ENCODE results near the gene SYK.

Gene SYK

DNA sequence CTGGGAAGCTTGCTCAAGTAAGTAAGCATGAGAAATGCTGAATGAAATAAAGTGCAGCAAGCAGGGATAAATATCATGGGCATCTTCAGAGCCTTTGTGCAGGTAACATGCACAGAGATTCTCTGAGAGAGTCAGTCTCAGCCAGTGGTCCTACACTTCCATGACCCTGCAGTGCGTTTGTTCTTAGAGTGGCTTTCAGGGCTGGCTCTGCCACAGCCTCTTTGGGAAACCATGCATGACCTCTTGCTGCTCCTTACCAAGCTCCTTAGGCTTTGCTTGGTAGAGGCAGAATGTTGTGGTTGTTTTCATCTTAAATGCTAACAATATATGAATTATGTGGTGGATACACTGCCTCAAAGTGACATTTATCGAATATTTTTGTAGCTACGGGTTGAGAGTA lies 5.4 kb downstream of the SYK start:
- TF ChIP-seq, protein P1, sequence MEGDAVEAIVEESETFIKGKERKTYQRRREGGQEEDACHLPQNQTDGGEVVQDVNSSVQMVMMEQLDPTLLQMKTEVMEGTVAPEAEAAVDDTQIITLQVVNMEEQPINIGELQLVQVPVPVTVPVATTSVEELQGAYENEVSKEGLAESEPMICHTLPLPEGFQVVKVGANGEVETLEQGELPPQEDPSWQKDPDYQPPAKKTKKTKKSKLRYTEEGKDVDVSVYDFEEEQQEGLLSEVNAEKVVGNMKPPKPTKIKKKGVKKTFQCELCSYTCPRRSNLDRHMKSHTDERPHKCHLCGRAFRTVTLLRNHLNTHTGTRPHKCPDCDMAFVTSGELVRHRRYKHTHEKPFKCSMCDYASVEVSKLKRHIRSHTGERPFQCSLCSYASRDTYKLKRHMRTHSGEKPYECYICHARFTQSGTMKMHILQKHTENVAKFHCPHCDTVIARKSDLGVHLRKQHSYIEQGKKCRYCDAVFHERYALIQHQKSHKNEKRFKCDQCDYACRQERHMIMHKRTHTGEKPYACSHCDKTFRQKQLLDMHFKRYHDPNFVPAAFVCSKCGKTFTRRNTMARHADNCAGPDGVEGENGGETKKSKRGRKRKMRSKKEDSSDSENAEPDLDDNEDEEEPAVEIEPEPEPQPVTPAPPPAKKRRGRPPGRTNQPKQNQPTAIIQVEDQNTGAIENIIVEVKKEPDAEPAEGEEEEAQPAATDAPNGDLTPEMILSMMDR (IDR thresholded peaks at IDR 0.05; ENCODE audit: control insufficient read depth, extremely low read depth, insufficient read depth): no peak
- DNase-seq (ENCODE audit: low read depth): no peak
- H3K4me3 ChIP-seq (ENCODE audit: low read depth, low read length): no peak overlapping the region

DNA sequence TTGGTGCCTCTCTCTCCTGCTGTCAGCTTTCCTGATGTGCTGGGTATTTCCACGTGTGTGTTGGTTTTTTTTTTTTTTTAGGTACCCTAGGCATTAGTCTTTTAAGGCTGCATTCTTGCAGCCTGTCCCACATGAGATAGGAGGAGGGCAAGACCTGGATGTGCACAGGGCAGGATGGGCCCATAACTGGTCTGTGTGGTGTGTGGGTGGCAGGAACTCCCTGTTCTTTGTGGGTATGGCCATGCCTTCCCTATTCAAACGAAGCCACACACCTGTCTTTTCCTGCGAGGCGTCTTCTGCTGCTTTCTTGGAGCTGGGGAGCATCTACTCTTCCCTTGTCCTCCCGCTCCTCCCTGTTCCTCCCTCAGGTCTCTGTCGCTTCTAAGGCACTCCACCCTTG lies 6.8 kb downstream of the SYK start:
- no peak overlapping the region for H3K4me3 ChIP-seq (ENCODE audit: low read depth, low read length)
- DNase-seq (ENCODE audit: low read depth): no peak
- TF ChIP-seq, protein P1 (IDR thresholded peaks at IDR 0.05; ENCODE audit: control insufficient read depth, extremely low read depth, insufficient read depth): no peak

DNA sequence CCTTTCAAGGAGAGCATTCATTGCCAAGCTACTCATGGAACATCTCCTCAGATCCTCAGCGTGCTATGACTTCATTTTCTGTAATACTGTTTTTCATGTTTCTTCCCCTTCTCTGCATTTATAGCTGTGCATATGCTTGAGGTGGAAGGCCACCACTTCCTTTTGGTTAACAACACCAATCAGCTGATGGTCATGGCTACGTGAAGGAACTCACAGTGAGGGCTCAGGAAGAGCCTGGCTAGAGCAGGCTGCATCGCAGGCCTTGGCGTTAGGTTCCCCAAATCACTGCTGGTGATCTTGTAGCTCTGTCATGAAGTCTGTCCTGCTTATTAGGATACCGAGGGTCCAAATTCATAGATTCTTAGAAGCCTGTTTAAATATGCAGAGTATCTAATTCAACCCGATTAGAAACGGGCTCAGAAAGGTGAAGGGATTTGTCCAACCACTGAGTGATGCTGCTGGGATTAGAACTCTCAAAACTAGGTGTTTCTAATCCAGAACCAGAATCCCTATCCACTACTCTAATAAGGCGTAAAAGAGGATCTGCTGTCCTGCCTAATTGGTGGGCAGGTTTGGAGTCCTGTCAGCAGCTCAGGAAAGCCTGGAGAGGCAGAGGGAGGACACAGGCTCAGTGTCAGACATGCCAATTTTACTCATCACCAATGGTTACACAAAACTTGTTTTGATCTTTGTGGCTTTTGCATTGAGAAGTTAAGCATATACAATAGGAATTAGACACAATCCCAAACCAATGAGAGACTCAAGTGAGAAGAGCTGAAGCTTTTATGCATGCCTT lies 7.5 kb downstream of the SYK start:
- DNase-seq (ENCODE audit: low read depth): no peak
- TF ChIP-seq, protein P1 (IDR thresholded peaks at IDR 0.05; ENCODE audit: control insufficient read depth, extremely low read depth, insufficient read depth): no peak
- no peak overlapping the region for H3K4me3 ChIP-seq (ENCODE audit: low read depth, low read length)

DNA sequence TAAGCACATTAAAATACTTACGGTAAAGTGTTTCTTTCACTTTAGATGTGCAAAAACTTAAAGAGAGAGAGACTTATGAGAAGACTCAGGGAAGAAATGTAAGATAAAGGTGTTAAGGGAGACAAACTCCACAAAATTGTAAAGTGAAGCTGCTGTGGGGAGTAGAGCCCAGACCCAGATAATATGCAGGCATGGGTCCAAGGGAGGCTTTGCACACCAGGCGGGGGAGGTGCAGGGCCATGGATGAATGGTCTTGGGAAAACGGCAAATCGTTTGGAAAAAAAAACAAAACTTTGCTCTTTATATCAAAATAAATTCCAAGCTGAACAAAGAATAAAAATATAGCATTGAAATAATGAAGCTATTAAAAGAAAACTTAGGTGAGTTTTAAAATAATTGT lies 9.1 kb downstream of the SYK start:
- DNase-seq (ENCODE audit: low read depth): no peak
- TF ChIP-seq, protein P1 (IDR thresholded peaks at IDR 0.05; ENCODE audit: control insufficient read depth, extremely low read depth, insufficient read depth): no peak
- no peak overlapping the region for H3K4me3 ChIP-seq (ENCODE audit: low read depth, low read length)

DNA sequence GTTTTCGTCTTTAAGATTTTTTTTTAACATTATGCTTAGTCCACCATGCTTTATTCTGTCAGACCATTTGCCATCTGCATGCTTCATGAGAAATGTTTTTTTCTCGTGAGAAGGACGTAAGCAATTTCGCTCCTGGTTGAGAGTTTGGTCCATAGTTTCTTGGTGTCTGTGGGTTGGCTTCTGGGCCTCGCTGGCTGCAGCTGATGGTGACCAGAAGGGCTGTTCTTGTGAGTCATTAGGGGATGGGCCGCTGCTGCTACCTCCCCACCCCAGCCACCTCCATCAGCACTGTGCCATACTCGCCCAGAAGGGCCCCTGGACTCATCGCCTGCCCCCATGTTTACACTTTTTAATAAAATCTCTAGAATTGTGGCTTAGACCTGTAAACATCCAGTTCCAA lies 11.4 kb downstream of the SYK start:
- no peak for DNase-seq (ENCODE audit: low read depth)
- TF ChIP-seq, protein P1 (IDR thresholded peaks at IDR 0.05; ENCODE audit: control insufficient read depth, extremely low read depth, insufficient read depth): no peak
- H3K4me3 ChIP-seq (ENCODE audit: low read depth, low read length): no peak overlapping the region

DNA sequence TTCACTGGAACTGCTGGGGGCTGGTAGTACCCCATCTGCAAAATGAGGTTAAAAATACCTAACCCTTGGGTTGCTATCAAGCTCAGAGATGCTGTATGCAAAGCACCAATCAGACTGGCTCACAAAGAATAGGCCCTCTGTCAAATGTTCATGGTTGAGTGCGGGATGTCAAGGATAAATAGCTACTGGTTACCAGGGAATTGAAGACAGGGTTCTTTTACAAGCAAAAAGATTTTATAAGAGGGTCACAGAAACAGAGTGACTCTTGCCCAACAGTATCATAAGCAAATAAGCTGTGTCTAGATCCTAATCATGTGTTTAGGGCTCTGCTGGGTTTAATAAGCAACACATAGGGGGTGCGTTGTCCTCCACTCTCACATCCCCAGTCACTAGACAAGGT lies 11.9 kb downstream of the SYK start:
- TF ChIP-seq, protein P1 (IDR thresholded peaks at IDR 0.05; ENCODE audit: control insufficient read depth, extremely low read depth, insufficient read depth): no peak
- DNase-seq (ENCODE audit: low read depth): no peak
- no peak overlapping the region for H3K4me3 ChIP-seq (ENCODE audit: low read depth, low read length)

DNA sequence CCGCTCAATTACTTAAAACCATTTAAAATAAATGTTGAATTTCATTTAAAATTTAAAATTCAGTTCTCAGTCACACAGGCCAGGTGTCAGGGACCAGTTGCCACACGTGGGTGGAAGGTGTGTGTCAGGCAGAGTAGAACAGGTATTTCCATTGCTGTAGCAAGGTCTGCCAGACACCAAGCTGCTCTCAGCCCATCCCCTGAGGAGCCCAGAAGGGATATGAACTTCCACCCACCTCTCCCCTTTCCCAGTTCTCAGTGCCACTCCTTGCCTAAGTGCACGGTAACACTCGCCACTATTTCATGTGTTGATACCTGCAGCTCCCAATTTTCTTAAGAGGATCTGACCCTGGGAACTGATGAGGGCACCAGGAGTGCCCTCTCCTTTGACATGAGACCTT lies 12.7 kb downstream of the SYK start:
- TF ChIP-seq, protein P1 (IDR thresholded peaks at IDR 0.05; ENCODE audit: control insufficient read depth, extremely low read depth, insufficient read depth): no peak
- H3K4me3 ChIP-seq (ENCODE audit: low read depth, low read length): no peak overlapping the region
- no peak for DNase-seq (ENCODE audit: low read depth)
